Measurements from ENCODE around the gene EML2. TPM values are rescaled to one million over a fixed set of nuclear protein-coding genes. Genes with fewer than 3 reads are reported as not detected.
"Not testable (repeated sequence)": the region's sequence is repeated elsewhere in the genome, so short reads cannot be mapped to it uniquely, and the experiment has no call there.

Gene EML2
- 10 to 100 TPM; 11.9 to 24.7 (median 14.2) TPM for polyA plus RNA-seq

- peaks cover 0 to 4% (median 0%) of the 10 kb centered on the region in 3 donors for H3K36me3 Mint-ChIP-seq
- no peaks in the 10 kb centered on the region for H3K9me3 Mint-ChIP-seq
- peaks cover 48 to 49% of the 10 kb centered on the region in 2 donors for H3K4me1 Mint-ChIP-seq
- DNase-seq, result peak; percentile 34 to 42 (median 36)
- H3K4me3 Mint-ChIP-seq, result peak within 1 kb of the TSS; percentile 84 to 97 (median 94)
- peak within 1 kb of the TSS; percentile 91 to 99 (median 98) for H3K27ac Mint-ChIP-seq
- peaks cover 6 to 14% (median 11%) of the 10 kb centered on the region in 3 donors for H3K27me3 Mint-ChIP-seq (ENCODE audit: low read depth in 3 of 3)
Measured at GRCh38 chr19:45638930-45639729, at the start of gene EML2. EML2 (minus strand) TSS chr19:45639397; CDS start chr19:45639376, 21 bp downstream.

GRCh38 chr19:45687599-45687998, 48.4 kb upstream of the EML2 start:
- peaks cover 8 to 12% (median 10%) of the 10 kb centered on the region in 3 donors for H3K27me3 Mint-ChIP-seq (ENCODE audit: low read depth in 3 of 3)
- no peak overlapping the region for H3K27ac Mint-ChIP-seq
- H3K9me3 Mint-ChIP-seq, result no peaks in the 10 kb centered on the region
- no peak overlapping the region for H3K4me3 Mint-ChIP-seq
- peaks cover 12 to 22% of the 10 kb centered on the region in 2 donors for H3K4me1 Mint-ChIP-seq
- H3K36me3 Mint-ChIP-seq, result peaks cover 3 to 20% (median 4%) of the 10 kb centered on the region in 3 donors
- no peak for DNase-seq

- not testable (repeated sequence) for H3K27ac Mint-ChIP-seq; DNase-seq; H3K27me3 Mint-ChIP-seq (ENCODE audit: low read depth in 3 of 3); H3K9me3 Mint-ChIP-seq; H3K4me3 Mint-ChIP-seq
- peaks cover 11 to 12% of the 10 kb centered on the region in 2 donors for H3K4me1 Mint-ChIP-seq
- H3K36me3 Mint-ChIP-seq, result peaks cover 3 to 20% (median 4%) of the 10 kb centered on the region in 3 donors
Measured at GRCh38 chr19:45685045-45685444, 45.8 kb upstream of the EML2 start.

GRCh38 chr19:45682908-45683307, 43.7 kb upstream of the EML2 start:
- H3K4me3 Mint-ChIP-seq, result no peak overlapping the region
- peaks cover 9 to 12% of the 10 kb centered on the region in 2 donors for H3K4me1 Mint-ChIP-seq
- peak overlapping the region in 5 of 6 donors; percentile 11 to 76 (median 59) for H3K27ac Mint-ChIP-seq
- H3K27me3 Mint-ChIP-seq (ENCODE audit: low read depth in 3 of 3), result peaks cover 0 to 9% (median 2%) of the 10 kb centered on the region in 3 donors
- H3K36me3 Mint-ChIP-seq, result peaks cover 0 to 15% (median 3%) of the 10 kb centered on the region in 3 donors
- no peak for DNase-seq
- no peaks in the 10 kb centered on the region for H3K9me3 Mint-ChIP-seq

DNA sequence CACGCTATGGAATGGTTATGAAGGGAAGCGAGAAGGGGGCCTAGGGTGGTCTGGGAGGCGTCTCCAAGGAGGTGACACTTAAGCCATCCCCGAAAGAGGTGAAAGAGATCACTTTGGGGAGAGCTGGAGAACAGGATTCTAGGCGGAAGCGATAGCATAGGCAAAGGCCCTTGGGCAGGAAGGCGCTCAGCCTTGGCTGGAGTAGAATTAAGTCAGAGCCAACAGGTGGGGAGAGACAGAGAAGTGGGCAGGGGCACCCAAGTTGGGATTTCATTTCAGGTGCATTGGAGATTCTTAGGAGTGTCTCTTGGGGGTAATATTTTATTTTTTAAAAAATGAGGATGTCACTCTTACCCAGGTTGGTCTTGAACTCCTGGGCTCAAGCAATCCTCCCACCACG, 42.9 kb upstream of the EML2 start:
- peak overlapping the region; percentile 46 to 89 (median 75) for H3K27ac Mint-ChIP-seq
- H3K4me3 Mint-ChIP-seq, result peak overlapping the region in 4 of 5 donors; percentile 12 to 37 (median 16)
- H3K4me1 Mint-ChIP-seq, result peaks cover 15 to 19% of the 10 kb centered on the region in 2 donors

DNA sequence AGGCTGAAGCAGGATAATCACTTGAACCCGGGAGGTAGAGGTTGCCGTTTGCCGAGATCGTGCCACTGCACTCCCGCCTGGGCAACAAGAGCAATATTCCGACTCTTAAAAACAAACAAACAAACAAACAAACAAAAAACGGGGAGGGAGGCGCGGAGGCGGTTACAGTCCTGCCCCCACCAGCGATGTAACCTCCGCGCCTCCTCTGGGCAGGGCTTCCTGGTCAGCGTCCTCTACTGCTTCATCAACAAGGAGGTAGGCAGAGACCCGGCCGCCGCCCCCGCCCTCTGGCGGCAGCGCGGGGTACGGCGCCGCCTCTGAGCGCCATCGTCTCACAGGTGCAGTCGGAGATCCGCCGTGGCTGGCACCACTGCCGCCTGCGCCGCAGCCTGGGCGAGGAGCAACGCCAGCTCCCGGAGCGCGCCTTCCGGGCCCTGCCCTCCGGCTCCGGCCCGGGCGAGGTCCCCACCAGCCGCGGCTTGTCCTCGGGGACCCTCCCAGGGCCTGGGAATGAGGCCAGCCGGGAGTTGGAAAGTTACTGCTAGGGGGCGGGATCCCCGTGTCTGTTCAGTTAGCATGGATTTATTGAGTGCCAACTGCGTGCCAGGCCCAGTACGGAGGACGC, 42.3 kb upstream of the EML2 start:
- peak; percentile 89 to 90 (median 90) for DNase-seq
- peaks cover 17 to 23% of the 10 kb centered on the region in 2 donors for H3K4me1 Mint-ChIP-seq
- H3K36me3 Mint-ChIP-seq, result peaks cover 0 to 8% (median 0%) of the 10 kb centered on the region in 3 donors
- peak overlapping the region; percentile 84 to 94 (median 89) for H3K4me3 Mint-ChIP-seq
- no peaks in the 10 kb centered on the region for H3K9me3 Mint-ChIP-seq
- peak overlapping the region; percentile 73 to 90 (median 87) for H3K27ac Mint-ChIP-seq
- peaks cover 0 to 9% (median 2%) of the 10 kb centered on the region in 3 donors for H3K27me3 Mint-ChIP-seq (ENCODE audit: low read depth in 3 of 3)

More for the DNA sequence above, 42.9 kb upstream of the EML2 start:
- DNase-seq, result no peak
- peaks cover 0 to 9% (median 2%) of the 10 kb centered on the region in 3 donors for H3K27me3 Mint-ChIP-seq (ENCODE audit: low read depth in 3 of 3)
- no peaks in the 10 kb centered on the region for H3K9me3 Mint-ChIP-seq
- peaks cover 0 to 13% (median 3%) of the 10 kb centered on the region in 3 donors for H3K36me3 Mint-ChIP-seq

GRCh38 chr19:45677351-45678230, 38.4 kb upstream of the EML2 start:
- Mint-ChIP-seq H3K4me3 (peak overlapping the region; percentile 77 to 85 (median 83)), H3K27ac (peak overlapping the region in 3 of 6 donors; percentile 12 to 72 (median 56)), H3K4me1 (peaks cover 18 to 30% of the 10 kb centered on the region in 2 donors), H3K36me3 (peaks cover 0 to 6% (median 4%) of the 10 kb centered on the region in 3 donors), H3K27me3 (ENCODE audit: low read depth in 3 of 3) (peaks cover 4 to 13% (median 9%) of the 10 kb centered on the region in 3 donors), H3K9me3 (no peaks in the 10 kb centered on the region)
- peak; percentile 50 to 55 (median 52) for DNase-seq

DNA sequence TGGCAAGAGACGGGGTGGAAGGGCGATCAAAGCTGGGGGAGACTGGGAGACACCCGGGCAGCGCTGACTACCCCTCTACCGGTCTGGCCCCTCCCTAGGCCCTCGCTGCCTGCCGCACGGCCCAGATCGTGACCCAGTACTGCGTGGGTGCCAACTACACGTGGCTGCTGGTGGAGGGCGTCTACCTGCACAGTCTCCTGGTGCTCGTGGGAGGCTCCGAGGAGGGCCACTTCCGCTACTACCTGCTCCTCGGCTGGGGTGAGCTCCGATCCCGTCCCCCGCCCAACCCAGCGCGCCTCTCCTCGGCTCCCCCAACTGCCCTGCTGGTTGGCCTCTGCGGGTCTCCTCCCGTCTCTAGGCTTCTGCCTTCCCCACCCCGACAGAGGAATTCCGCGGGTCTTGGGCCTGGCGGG, 37.7 kb upstream of the EML2 start:
- peaks cover 0 to 8% (median 4%) of the 10 kb centered on the region in 3 donors for H3K36me3 Mint-ChIP-seq
- H3K9me3 Mint-ChIP-seq, result no peaks in the 10 kb centered on the region
- peak in 1 of 3 donors; percentile 18 for DNase-seq
- H3K27me3 Mint-ChIP-seq (ENCODE audit: low read depth in 3 of 3), result peaks cover 4 to 13% (median 13%) of the 10 kb centered on the region in 3 donors
- H3K4me1 Mint-ChIP-seq, result peaks cover 16 to 27% of the 10 kb centered on the region in 2 donors
- peak overlapping the region; percentile 61 to 84 (median 79) for H3K4me3 Mint-ChIP-seq
- peak overlapping the region in 1 of 6 donors; percentile 34 for H3K27ac Mint-ChIP-seq

GRCh38 chr19:45674946-45675345, 35.7 kb upstream of the EML2 start:
- Mint-ChIP-seq H3K9me3 (no peaks in the 10 kb centered on the region), H3K27ac (no peak overlapping the region), H3K4me1 (peaks cover 23 to 35% of the 10 kb centered on the region in 2 donors), H3K4me3 (no peak overlapping the region), H3K36me3 (peaks cover 0 to 8% (median 4%) of the 10 kb centered on the region in 3 donors), H3K27me3 (ENCODE audit: low read depth in 3 of 3) (peaks cover 9 to 17% (median 12%) of the 10 kb centered on the region in 3 donors)
- no peak for DNase-seq

- peak; percentile 59 to 61 (median 60) for DNase-seq
- Mint-ChIP-seq H3K4me1 (peaks cover 36 to 44% of the 10 kb centered on the region in 2 donors), H3K4me3 (peak overlapping the region; percentile 62 to 78 (median 72)), H3K27ac (peak overlapping the region in 1 of 6 donors; percentile 37), H3K9me3 (no peaks in the 10 kb centered on the region), H3K36me3 (peaks cover 0 to 8% (median 4%) of the 10 kb centered on the region in 3 donors), H3K27me3 (ENCODE audit: low read depth in 3 of 3) (peaks cover 9 to 17% (median 16%) of the 10 kb centered on the region in 3 donors)
Measured at GRCh38 chr19:45670670-45671453, 31.7 kb upstream of the EML2 start.

DNA sequence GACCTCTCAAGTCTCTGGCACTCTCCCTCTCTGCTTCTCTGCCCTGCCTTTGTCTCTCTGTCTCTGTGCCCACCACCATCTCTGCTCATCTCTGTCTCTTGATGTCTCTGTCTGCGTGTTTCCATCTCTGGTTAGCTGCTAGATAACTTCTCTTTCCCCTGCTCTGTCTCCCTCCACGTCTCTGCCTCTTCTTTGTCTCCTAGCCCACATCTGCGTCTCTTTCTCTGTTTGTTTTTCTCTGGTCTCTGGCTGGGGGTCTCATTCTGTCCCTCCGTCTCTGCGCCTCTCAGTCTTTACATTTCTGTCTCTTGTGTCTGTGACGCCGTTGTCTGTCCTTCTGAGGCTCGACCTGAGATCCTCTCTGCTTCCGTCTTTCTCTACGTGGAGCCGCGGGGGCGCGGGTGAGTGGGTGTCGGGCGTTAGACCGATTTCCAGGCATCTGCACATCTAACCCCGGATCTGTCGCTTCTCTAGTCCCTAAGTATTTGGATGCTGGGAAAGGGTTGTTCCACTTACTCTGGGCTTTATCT, 29.2 kb upstream of the EML2 start:
- Mint-ChIP-seq H3K36me3 (peaks cover 0 to 4% (median 4%) of the 10 kb centered on the region in 3 donors), H3K4me1 (peaks cover 36 to 43% of the 10 kb centered on the region in 2 donors), H3K4me3 (peak overlapping the region; percentile 84 to 95 (median 90)), H3K9me3 (no peaks in the 10 kb centered on the region), H3K27me3 (ENCODE audit: low read depth in 3 of 3) (peaks cover 10 to 16% (median 12%) of the 10 kb centered on the region in 3 donors), H3K27ac (peak overlapping the region; percentile 34 to 95 (median 94))
- peak; percentile 39 to 50 (median 47) for DNase-seq

All from immature natural killer cell (primary cell).